ENCODE results near the gene S100A1.
"Not testable (repeated sequence)": the region's sequence is repeated elsewhere in the genome, so short reads cannot be mapped to it uniquely, and the experiment has no call there.

Gene S100A1

GRCh38 chr1:153627715-153628626 is at the start of gene S100A1:
Gene S100A1 (plus strand): TSS chr1:153628434. CDS start chr1:153630522, 2,088 bp downstream.
- no peak within 1 kb of the TSS for H3K27ac Mint-ChIP-seq
- no peaks in the 10 kb centered on the region for H3K36me3 Mint-ChIP-seq (ENCODE audit: low read depth)
- peaks cover 22% of the 10 kb centered on the region for H3K4me1 Mint-ChIP-seq (ENCODE audit: low read depth)
- no peaks in the 10 kb centered on the region for H3K9me3 Mint-ChIP-seq
- H3K27me3 Mint-ChIP-seq, result no peaks in the 10 kb centered on the region
- H3K4me3 Mint-ChIP-seq, result no peak within 1 kb of the TSS

GRCh38 chr1:153578490-153578889 is 49.7 kb upstream of the S100A1 start:
- H3K4me3 Mint-ChIP-seq, result no peak overlapping the region
- peaks cover 2% of the 10 kb centered on the region for H3K4me1 Mint-ChIP-seq (ENCODE audit: low read depth)
- peaks cover 30% of the 10 kb centered on the region for H3K27me3 Mint-ChIP-seq
- H3K27ac Mint-ChIP-seq, result no peak overlapping the region
- H3K36me3 Mint-ChIP-seq (ENCODE audit: low read depth), result no peaks in the 10 kb centered on the region
- no peaks in the 10 kb centered on the region for H3K9me3 Mint-ChIP-seq

- Mint-ChIP-seq H3K27ac (no peak overlapping the region), H3K36me3 (ENCODE audit: low read depth) (no peaks in the 10 kb centered on the region), H3K27me3 (peaks cover 30% of the 10 kb centered on the region), H3K4me1 (ENCODE audit: low read depth) (no peaks in the 10 kb centered on the region), H3K4me3 (no peak overlapping the region), H3K9me3 (no peaks in the 10 kb centered on the region)
Measured at GRCh38 chr1:153578936-153579335, 49.3 kb upstream of the S100A1 start.

- H3K27ac Mint-ChIP-seq; H3K4me1 Mint-ChIP-seq (ENCODE audit: low read depth); H3K4me3 Mint-ChIP-seq; H3K36me3 Mint-ChIP-seq (ENCODE audit: low read depth); H3K9me3 Mint-ChIP-seq: not testable (repeated sequence)
- peaks cover 19% of the 10 kb centered on the region for H3K27me3 Mint-ChIP-seq
Measured at GRCh38 chr1:153582836-153583235, 45.4 kb upstream of the S100A1 start.

- not testable (repeated sequence) for H3K4me3 Mint-ChIP-seq; H3K4me1 Mint-ChIP-seq (ENCODE audit: low read depth); H3K36me3 Mint-ChIP-seq (ENCODE audit: low read depth); H3K9me3 Mint-ChIP-seq; H3K27ac Mint-ChIP-seq
- peaks cover 12% of the 10 kb centered on the region for H3K27me3 Mint-ChIP-seq
Measured at GRCh38 chr1:153583514-153583913, 44.7 kb upstream of the S100A1 start.

GRCh38 chr1:153583976-153584375 is 44.3 kb upstream of the S100A1 start:
- H3K4me3 Mint-ChIP-seq, result no peak overlapping the region
- H3K27ac Mint-ChIP-seq, result no peak overlapping the region
- H3K4me1 Mint-ChIP-seq (ENCODE audit: low read depth), result no peaks in the 10 kb centered on the region
- H3K36me3 Mint-ChIP-seq (ENCODE audit: low read depth), result no peaks in the 10 kb centered on the region
- peaks cover 8% of the 10 kb centered on the region for H3K27me3 Mint-ChIP-seq
- no peaks in the 10 kb centered on the region for H3K9me3 Mint-ChIP-seq

- H3K27ac Mint-ChIP-seq, result no peak overlapping the region
- H3K36me3 Mint-ChIP-seq (ENCODE audit: low read depth), result no peaks in the 10 kb centered on the region
- no peaks in the 10 kb centered on the region for H3K27me3 Mint-ChIP-seq
- no peaks in the 10 kb centered on the region for H3K4me1 Mint-ChIP-seq (ENCODE audit: low read depth)
- no peak overlapping the region for H3K4me3 Mint-ChIP-seq
- H3K9me3 Mint-ChIP-seq, result no peaks in the 10 kb centered on the region
Measured at GRCh38 chr1:153585006-153585405, 43.2 kb upstream of the S100A1 start.

GRCh38 chr1:153586347-153586746 is 41.9 kb upstream of the S100A1 start:
- Mint-ChIP-seq H3K9me3 (no peaks in the 10 kb centered on the region), H3K4me3 (no peak overlapping the region), H3K4me1 (ENCODE audit: low read depth) (no peaks in the 10 kb centered on the region), H3K27ac (no peak overlapping the region), H3K36me3 (ENCODE audit: low read depth) (no peaks in the 10 kb centered on the region), H3K27me3 (no peaks in the 10 kb centered on the region)

GRCh38 chr1:153587314-153587713 is 40.9 kb upstream of the S100A1 start:
- Mint-ChIP-seq H3K4me3 (no peak overlapping the region), H3K9me3 (no peaks in the 10 kb centered on the region), H3K36me3 (ENCODE audit: low read depth) (no peaks in the 10 kb centered on the region)

GRCh38 chr1:153588033-153588432 is 40.2 kb upstream of the S100A1 start:
- H3K27me3 Mint-ChIP-seq; H3K27ac Mint-ChIP-seq; H3K4me3 Mint-ChIP-seq; H3K9me3 Mint-ChIP-seq; H3K4me1 Mint-ChIP-seq (ENCODE audit: low read depth); H3K36me3 Mint-ChIP-seq (ENCODE audit: low read depth): not testable (repeated sequence)

More at GRCh38 chr1:153587314-153587713, 40.9 kb upstream of the S100A1 start:
- H3K4me1 Mint-ChIP-seq (ENCODE audit: low read depth), result no peaks in the 10 kb centered on the region
- no peak overlapping the region for H3K27ac Mint-ChIP-seq
- H3K27me3 Mint-ChIP-seq, result no peaks in the 10 kb centered on the region

GRCh38 chr1:153588482-153588881 is 39.8 kb upstream of the S100A1 start:
- Mint-ChIP-seq H3K27me3 (no peaks in the 10 kb centered on the region), H3K4me1 (ENCODE audit: low read depth) (no peaks in the 10 kb centered on the region), H3K27ac (no peak overlapping the region), H3K9me3 (no peaks in the 10 kb centered on the region), H3K4me3 (no peak overlapping the region), H3K36me3 (ENCODE audit: low read depth) (no peaks in the 10 kb centered on the region)

- H3K4me1 Mint-ChIP-seq (ENCODE audit: low read depth), result peaks cover 9% of the 10 kb centered on the region
- H3K36me3 Mint-ChIP-seq (ENCODE audit: low read depth), result no peaks in the 10 kb centered on the region
- H3K9me3 Mint-ChIP-seq, result no peaks in the 10 kb centered on the region
- no peak overlapping the region for H3K4me3 Mint-ChIP-seq
- no peaks in the 10 kb centered on the region for H3K27me3 Mint-ChIP-seq
- no peak overlapping the region for H3K27ac Mint-ChIP-seq
Measured at GRCh38 chr1:153592748-153593147, 35.5 kb upstream of the S100A1 start.

GRCh38 chr1:153597206-153597605 is 31.0 kb upstream of the S100A1 start:
- Mint-ChIP-seq H3K4me3 (no peak overlapping the region), H3K27ac (peak overlapping the region; percentile 41), H3K4me1 (ENCODE audit: low read depth) (peaks cover 27% of the 10 kb centered on the region), H3K9me3 (no peaks in the 10 kb centered on the region), H3K36me3 (ENCODE audit: low read depth) (no peaks in the 10 kb centered on the region), H3K27me3 (no peaks in the 10 kb centered on the region)

- peaks cover 28% of the 10 kb centered on the region for H3K4me1 Mint-ChIP-seq (ENCODE audit: low read depth)
- H3K27ac Mint-ChIP-seq, result peak overlapping the region; percentile 56
- no peaks in the 10 kb centered on the region for H3K27me3 Mint-ChIP-seq
- no peaks in the 10 kb centered on the region for H3K36me3 Mint-ChIP-seq (ENCODE audit: low read depth)
- no peaks in the 10 kb centered on the region for H3K9me3 Mint-ChIP-seq
- no peak overlapping the region for H3K4me3 Mint-ChIP-seq
Measured at GRCh38 chr1:153598309-153599172, 29.7 kb upstream of the S100A1 start.

- Mint-ChIP-seq H3K27me3 (no peaks in the 10 kb centered on the region), H3K36me3 (ENCODE audit: low read depth) (no peaks in the 10 kb centered on the region), H3K4me1 (ENCODE audit: low read depth) (peaks cover 28% of the 10 kb centered on the region), H3K9me3 (no peaks in the 10 kb centered on the region), H3K4me3 (no peak overlapping the region), H3K27ac (peak overlapping the region; percentile 66)
Measured at GRCh38 chr1:153599847-153600246, 28.4 kb upstream of the S100A1 start.
